Measurements from ENCODE around the gene RPUSD4.

RPUSD4 gene

GRCh38 chr11:126182787-126183445 lies 28.5 kb downstream of the RPUSD4 start:
- DNase-seq (ENCODE audit: extremely low read depth in 1 of 2, low read depth in 1 of 2) = no peak

- DNase-seq (ENCODE audit: extremely low read depth in 1 of 2, low read depth in 1 of 2) = no peak
These were observed 29.3 kb downstream of the RPUSD4 start for GRCh38 chr11:126181939-126182730.

- DNase-seq (ENCODE audit: extremely low read depth in 1 of 2, low read depth in 1 of 2) = no peak
These were observed 34.5 kb downstream of the RPUSD4 start for GRCh38 chr11:126176853-126177470.

- DNase-seq (ENCODE audit: extremely low read depth in 1 of 2, low read depth in 1 of 2) = no peak
These were observed 36.1 kb downstream of the RPUSD4 start for GRCh38 chr11:126175393-126175792.

GRCh38 chr11:126174816-126175215 lies 36.6 kb downstream of the RPUSD4 start:
- DNase-seq (ENCODE audit: extremely low read depth in 1 of 2, low read depth in 1 of 2) = no peak

GRCh38 chr11:126173257-126173656 lies 38.2 kb downstream of the RPUSD4 start:
- no peak for DNase-seq (ENCODE audit: extremely low read depth in 1 of 2, low read depth in 1 of 2)

- DNase-seq (ENCODE audit: extremely low read depth in 1 of 2, low read depth in 1 of 2) = no peak
These were observed 38.8 kb downstream of the RPUSD4 start for GRCh38 chr11:126172596-126173038.

- DNase-seq (ENCODE audit: extremely low read depth in 1 of 2, low read depth in 1 of 2) = no peak
These were observed 42.2 kb downstream of the RPUSD4 start for GRCh38 chr11:126169291-126169690.

GRCh38 chr11:126167488-126167887 lies 44.0 kb downstream of the RPUSD4 start:
- DNase-seq (ENCODE audit: extremely low read depth in 1 of 2, low read depth in 1 of 2) = no peak

GRCh38 chr11:126166413-126166812 lies 45.0 kb downstream of the RPUSD4 start:
- DNase-seq (ENCODE audit: extremely low read depth in 1 of 2, low read depth in 1 of 2) = no peak

GRCh38 chr11:126165757-126166156 lies 45.7 kb downstream of the RPUSD4 start:
- no peak for DNase-seq (ENCODE audit: extremely low read depth in 1 of 2, low read depth in 1 of 2)

GRCh38 chr11:126165311-126165720 lies 46.1 kb downstream of the RPUSD4 start:
- DNase-seq (ENCODE audit: extremely low read depth in 1 of 2, low read depth in 1 of 2) = no peak

- no peak for DNase-seq (ENCODE audit: extremely low read depth in 1 of 2, low read depth in 1 of 2)
These were observed 46.7 kb downstream of the RPUSD4 start for GRCh38 chr11:126164781-126165180.

GRCh38 chr11:126163779-126164178 lies 47.7 kb downstream of the RPUSD4 start:
- DNase-seq (ENCODE audit: extremely low read depth in 1 of 2, low read depth in 1 of 2) = no peak

GRCh38 chr11:126163074-126163700 lies 48.3 kb downstream of the RPUSD4 start:
- no peak for DNase-seq (ENCODE audit: extremely low read depth in 1 of 2, low read depth in 1 of 2)

GRCh38 chr11:126162306-126163030 lies 49.0 kb downstream of the RPUSD4 start:
- no peak for DNase-seq (ENCODE audit: extremely low read depth in 1 of 2, low read depth in 1 of 2)

- no peak for DNase-seq (ENCODE audit: extremely low read depth in 1 of 2, low read depth in 1 of 2)
These were observed 50.4 kb downstream of the RPUSD4 start for GRCh38 chr11:126161023-126161391.

- no peak for DNase-seq (ENCODE audit: extremely low read depth in 1 of 2, low read depth in 1 of 2)
These were observed 51.0 kb downstream of the RPUSD4 start for GRCh38 chr11:126160345-126161022.

- DNase-seq (ENCODE audit: extremely low read depth in 1 of 2, low read depth in 1 of 2) = no peak
These were observed 51.6 kb downstream of the RPUSD4 start for GRCh38 chr11:126159719-126160344.
